Lung (tissue), 12 donors: ENCODE measurements around the gene GGN. TPM values are rescaled to one million over a fixed set of nuclear protein-coding genes. Genes with fewer than 3 reads are reported as not detected.

Source experiments
- ATAC-seq: fragments of 200-7000 bp; cut with Tn5 transposase; one replicate; pipeline ENCODE4 v1.9.1; 2020; ENCODE audit warnings: moderate number of reproducible peaks; ENCODE audit not compliant: insufficient read depth, low FRiP score
- DNase-seq, 3 donors: peaks; one replicate each; pipeline ENCODE4 v3.0.0-alpha.2; 2013 to 2017
- H3K27ac ChIP-seq, 2 donors: one replicate each; pipeline ENCODE4 v1.5.1; 2013; ENCODE audit warnings: mild to moderate bottlenecking in 2 of 2, moderate library complexity in 2 of 2, control low read depth in 1 of 2, inconsistent platforms in 1 of 2, low read depth in 1 of 2, low read length in 1 of 2
- H3K27me3 ChIP-seq, 3 donors: one replicate each; pipeline ENCODE4 v1.5.1; 2013; ENCODE audit warnings: low read length in 2 of 3; ENCODE audit not compliant: control insufficient read depth in 3 of 3, insufficient read depth in 3 of 3
- H3K36me3 ChIP-seq, 4 donors: one replicate each; pipeline ENCODE4 v1.5.1; 2013; ENCODE audit warnings: low read length in 4 of 4, mild to moderate bottlenecking in 1 of 4, moderate library complexity in 1 of 4; ENCODE audit not compliant: control insufficient read depth in 4 of 4, insufficient read depth in 4 of 4
- H3K4me1 ChIP-seq, 5 donors: one replicate each; pipeline ENCODE4 v1.5.1; 2013; ENCODE audit warnings: low read length in 5 of 5, mild to moderate bottlenecking in 2 of 5, moderate library complexity in 1 of 5; ENCODE audit not compliant: control insufficient read depth in 5 of 5, insufficient read depth in 5 of 5
- H3K4me3 ChIP-seq: one replicate; pipeline ENCODE4 v1.5.1; 2013; ENCODE audit warnings: mild to moderate bottlenecking, control low read depth, moderate library complexity
- H3K9ac ChIP-seq, 2 donors: one replicate each; pipeline ENCODE4 v1.5.1; 2013; ENCODE audit warnings: low read length in 2 of 2, control low read depth in 1 of 2; ENCODE audit not compliant: insufficient read depth in 1 of 2
- H3K9me3 ChIP-seq, 4 donors: one replicate each; pipeline ENCODE4 v1.5.1; 2013; ENCODE audit warnings: low read length in 3 of 4, mild to moderate bottlenecking in 1 of 4, moderate library complexity in 1 of 4; ENCODE audit not compliant: control insufficient read depth in 4 of 4, insufficient read depth in 3 of 4
- CTCF ChIP-seq: IDR thresholded peaks from 2 replicates; pipeline ENCODE4 v1.5.1; 2012; ENCODE audit warnings: mild to moderate bottlenecking; ENCODE audit errors: control extremely low read depth, extremely low read depth
- WGBS, 2 donors: extraction: QIAGEN DNeasy Blood & Tissue Kit; methylation state at CpG; one replicate each; pipeline ENCODE4 v1.1.7; 2013; 5-methylcytosine and 5-hydroxymethylcytosine counted together
- polyA plus RNA-seq, 2 donors: library from polyadenylated mRNA; stranded (reverse); fragments of 200-250 nt; gene quantifications; one replicate each; pipeline ENCODE4 v1.2.1, GENCODE V29; 2013
- total RNA-seq, 2 donors: library from RNA; depleted of rRNA in 1 of 2; stranded (reverse); fragments of >200 nt in 1 of 2; gene quantifications; one replicate each; pipeline ENCODE4 v1.2.1, GENCODE V29; 2014 to 2021
- donor health status: control.
- donor health status: control.
- donor health status: Bipolar disorder and iron deficiency.
- donor health status: healthy.
- donor health status: DM: yes; HTN: yes; CAD: no.

Gene GGN
- total and polyA plus RNA-seq, 4 donors: 0.17 to 0.61 (median 0.38) TPM

DNA sequence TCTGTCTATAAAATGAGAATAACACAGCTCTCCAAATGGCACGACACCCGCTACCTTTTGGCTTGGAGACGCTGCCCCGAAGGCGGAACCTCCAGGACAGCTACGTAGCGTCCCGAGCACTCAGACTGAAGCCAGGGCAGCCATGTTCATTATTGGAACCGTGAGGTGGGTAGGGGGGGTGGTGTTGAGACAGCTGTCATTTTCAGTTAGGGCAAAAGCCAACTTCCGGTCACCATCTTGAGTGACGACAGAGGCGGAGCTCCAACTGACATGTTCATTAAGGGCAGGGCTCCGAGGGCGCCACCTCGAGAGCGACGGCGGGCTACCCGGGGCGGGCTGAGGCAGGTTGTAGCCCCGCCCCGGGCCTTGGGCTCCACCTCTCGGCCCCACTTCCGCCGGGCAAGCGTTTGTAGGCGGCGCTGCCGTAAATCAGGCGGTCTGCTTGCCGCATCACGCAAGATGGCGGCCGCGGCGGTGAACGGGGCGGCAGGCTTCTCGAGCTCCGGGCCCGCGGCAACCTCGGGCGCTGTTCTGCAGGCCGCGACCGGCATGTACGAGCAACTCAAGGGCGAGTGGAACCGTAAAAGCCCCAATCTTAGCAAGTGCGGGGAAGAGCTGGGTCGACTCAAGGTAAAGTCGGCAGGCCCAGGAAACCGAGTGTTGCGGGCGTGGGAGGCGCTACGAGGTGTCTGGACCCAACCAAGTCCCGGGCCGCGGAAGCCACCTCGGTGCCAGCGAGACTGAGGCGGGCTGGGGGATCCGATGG is 13.3 kb downstream of the GGN start, which contains the start of gene PSMD8:
TSS of gene PSMD8 (plus strand) at position 240 of the 766 bp plus-strand sequence. CDS start at position 271, 31 bp downstream.
- Histone ChIP-seq H3K9me3 (no peaks in the 10 kb centered on the region), H3K4me3 (peak within 1 kb of the TSS; percentile 89), H3K27me3 (peaks cover 0 to 4% (median 3%) of the 10 kb centered on the region in 3 donors), H3K36me3 (peaks cover 0 to 15% (median 9%) of the 10 kb centered on the region in 4 donors), H3K27ac (peak within 1 kb of the TSS; percentile 91 to 94), H3K9ac (peak within 1 kb of the TSS; percentile 91 to 93), H3K4me1 (peaks cover 5 to 14% (median 9%) of the 10 kb centered on the region in 5 donors)
- ATAC-seq (peak; percentile 100), DNase-seq (peak; percentile 99 to 100 (median 99))
- TF ChIP-seq CTCF: no peak
- 1% methylated on average over 59 to 65 of the region's 65 CpGs for WGBS, 2 donors

- peaks cover 0 to 5% (median 3%) of the 10 kb centered on the region in 3 donors for H3K27me3 ChIP-seq
- H3K4me3 ChIP-seq: peak overlapping the region; percentile 25
- peak overlapping the region; percentile 88 to 91 for H3K27ac ChIP-seq
- 74 to 78% methylated on average over 6 of the region's 6 CpGs for WGBS, 2 donors
- no peak for TF ChIP-seq CTCF
- DNase-seq (no peak), ATAC-seq (no peak)
- peak overlapping the region in 1 of 2 donors; percentile 50 for H3K9ac ChIP-seq
- H3K36me3 ChIP-seq: peaks cover 0 to 9% (median 6%) of the 10 kb centered on the region in 4 donors
- peaks cover 5 to 14% (median 9%) of the 10 kb centered on the region in 5 donors for H3K4me1 ChIP-seq
- H3K9me3 ChIP-seq: no peaks in the 10 kb centered on the region
These were observed 13.9 kb downstream of the GGN start for GRCh38 chr19:38373907-38374331.

- Histone ChIP-seq H3K27me3 (peaks cover 0 to 5% (median 3%) of the 10 kb centered on the region in 3 donors), H3K27ac (no peak overlapping the region), H3K36me3 (peaks cover 0 to 4% (median 0%) of the 10 kb centered on the region in 4 donors), H3K9me3 (no peaks in the 10 kb centered on the region), H3K9ac (no peak overlapping the region), H3K4me3 (no peak overlapping the region), H3K4me1 (peaks cover 0 to 7% (median 5%) of the 10 kb centered on the region in 5 donors)
- DNase-seq (no peak), ATAC-seq (no peak)
- no peak for TF ChIP-seq CTCF
- 69 to 71% methylated on average over 6 of the region's 6 CpGs for WGBS, 2 donors
These were observed 16.8 kb downstream of the GGN start for GRCh38 chr19:38371081-38371480.
